GM23248 (cell line): ENCODE data around the gene TMTC1. TPM values are rescaled to one million over a fixed set of nuclear protein-coding genes. Genes with fewer than 3 reads are reported as not detected.
"Not testable (repeated sequence)": the region's sequence is repeated elsewhere in the genome, so short reads cannot be mapped to it uniquely, and the experiment has no call there.

Experiments used
- DNase-seq: peaks from one replicate; pipeline ENCODE4 v3.0.0-alpha.2; 2015
- H2AFZ ChIP-seq: fragments of 200-600 bp; sonication (generic); 2 replicates; pipeline ENCODE4 v1.6.1; 2016; ENCODE audit warnings: antibody characterized with exemption
- H3F3A ChIP-seq: fragments of 200-600 bp; sonication (generic); 2 replicates; pipeline ENCODE4 v1.6.1; 2016; ENCODE audit warnings: mild to moderate bottlenecking, antibody characterized with exemption, mixed run types; ENCODE audit not compliant: insufficient read depth
- H3K27ac ChIP-seq: fragments of 200-600 bp; sonication (generic); 2 replicates; pipeline ENCODE4 v1.5.1; 2016; ENCODE audit warnings: mild to moderate bottlenecking
- H3K27me3 ChIP-seq: fragments of 200-600 bp; sonication (generic); replicated peaks from 2 replicates; pipeline ENCODE4 v1.6.1; 2016; ENCODE audit warnings: mild to moderate bottlenecking; ENCODE audit not compliant: insufficient read depth
- H3K36me3 ChIP-seq: fragments of 200-600 bp; sonication (generic); 2 replicates; pipeline ENCODE4 v1.6.1; 2016; ENCODE audit warnings: low read depth, mild to moderate bottlenecking
- H3K4me1 ChIP-seq: fragments of 200-600 bp; sonication (generic); 2 replicates; pipeline ENCODE4 v1.6.1; 2016; ENCODE audit warnings: mild to moderate bottlenecking; ENCODE audit not compliant: insufficient read depth
- H3K4me2 ChIP-seq: fragments of 200-600 bp; sonication (generic); one replicate; pipeline ENCODE4 v1.6.1; 2016; ENCODE audit warnings: mild to moderate bottlenecking; ENCODE audit not compliant: unreplicated experiment
- H3K4me3 ChIP-seq: fragments of 200-600 bp; sonication (generic); 2 replicates; pipeline ENCODE4 v1.5.1; 2016; ENCODE audit warnings: mild to moderate bottlenecking
- H3K79me2 ChIP-seq: fragments of 200-600 bp; sonication (generic); 2 replicates; pipeline ENCODE4 v1.6.1; 2016; ENCODE audit warnings: mild to moderate bottlenecking; ENCODE audit not compliant: insufficient read depth
- H3K9ac ChIP-seq: fragments of 200-600 bp; sonication (generic); 2 replicates; pipeline ENCODE4 v1.6.1; 2016; ENCODE audit warnings: mild to moderate bottlenecking
- H3K9me2 ChIP-seq: fragments of 200-600 bp; sonication (generic); 2 replicates; pipeline ENCODE4 v1.6.1; 2016; ENCODE audit warnings: mixed run types, mild to moderate bottlenecking, moderate library complexity; ENCODE audit not compliant: insufficient read depth
- H3K9me3 ChIP-seq: fragments of 200-600 bp; sonication (generic); one replicate; pipeline ENCODE4 v1.6.1; 2017; ENCODE audit warnings: low read depth
- H4K20me1 ChIP-seq: fragments of 200-600 bp; sonication (generic); 2 replicates; pipeline ENCODE4 v1.6.0; 2016; ENCODE audit not compliant: insufficient read depth
- EZH2 ChIP-seq: fragments of 200-600 bp; sonication (generic); IDR thresholded peaks from 2 replicates; pipeline ENCODE4 v1.6.1; 2018; ENCODE audit warnings: antibody characterized with exemption, mild to moderate bottlenecking; ENCODE audit not compliant: insufficient read depth, poor library complexity, severe bottlenecking
- EZH2phosphoT487 ChIP-seq: fragments of 200-600 bp; sonication (generic); IDR thresholded peaks from 2 replicates; pipeline ENCODE4 v1.6.1; 2018; ENCODE audit warnings: antibody characterized with exemption, moderate library complexity, mild to moderate bottlenecking, low read depth; ENCODE audit not compliant: insufficient read depth
- WGBS, 2 experiments: methylation state at CpG; one replicate each; pipeline ENCODE4 v1.1.6; 2015 to 2017; ENCODE audit warnings: low lambda C conversion rate in 2 of 2, low coverage in 1 of 2; ENCODE audit errors: missing lambda C conversion rate in 2 of 2; 5-methylcytosine and 5-hydroxymethylcytosine counted together
- in situ Hi-C: fragments of 300-500 bp; cut with MboI; formaldehyde crosslinking; loops from 2 replicates; pipeline ENCODE4 v1.15.0; 2020
- polyA plus RNA-seq: library from polyadenylated mRNA; unstranded; fragments of >200 nt; fragmentation: Nextera tagmentation; extraction: Ambion mirVana; gene quantifications from 2 replicates; pipeline ENCODE4 v1.2.1, GENCODE V29; 2016
- total RNA-seq: library from RNA; depleted of rRNA; stranded (reverse); fragments of >200 nt; shearing (Covaris generic); gene quantifications from 2 replicates; pipeline ENCODE4 v1.2.3, GENCODE V29; 2014

Gene TMTC1
- total and polyA plus RNA-seq, 2 experiments from 2014 or later, result 6.8 to 25.3 TPM

DNA sequence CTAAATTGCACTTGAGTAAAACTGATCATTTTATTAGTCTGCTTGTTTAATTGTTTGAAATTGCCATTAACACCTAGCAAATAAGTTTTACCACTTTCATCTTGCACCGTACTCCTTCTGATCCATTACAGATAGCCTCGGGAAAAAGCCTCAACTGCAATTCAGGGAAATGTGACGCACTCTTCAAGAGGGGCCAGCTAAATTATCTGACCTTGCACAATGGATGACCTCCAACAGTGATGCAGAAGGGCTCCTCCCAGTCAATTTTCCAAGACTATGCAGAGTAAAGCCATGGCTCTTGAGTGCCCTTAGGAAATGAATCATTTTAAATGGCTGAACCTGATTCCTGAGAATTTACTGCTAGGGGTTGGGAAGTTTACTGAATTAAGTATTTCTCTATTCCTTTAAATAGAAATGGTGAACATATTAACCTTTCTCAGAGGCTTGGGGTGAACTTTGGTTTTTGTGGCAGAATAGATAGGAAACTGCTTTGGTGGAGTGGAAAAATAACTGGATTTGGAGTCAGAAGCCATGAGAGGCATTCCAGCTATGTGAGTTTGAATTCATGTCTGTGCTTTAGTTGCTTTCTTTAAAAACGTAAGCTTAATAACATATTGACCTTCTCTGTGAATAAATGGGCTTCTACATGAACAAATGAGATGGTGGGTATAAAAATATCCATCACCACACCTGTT, 221.5 kb downstream of the TMTC1 start:
- H3F3A ChIP-seq, result peaks cover 16% of the 10 kb centered on the region; the same call in 1 of the 2 replicates
- H3K4me3 ChIP-seq, result peak overlapping the region; percentile 41
- H4K20me1 ChIP-seq, result no peaks in the 10 kb centered on the region
- H3K9me2 ChIP-seq, result no peaks in the 10 kb centered on the region
- H2AFZ ChIP-seq, result peak overlapping the region; percentile 32; the same call in 1 of the 2 replicates
- peak; percentile 89 for DNase-seq
- H3K36me3 ChIP-seq, result no peaks in the 10 kb centered on the region
- peaks cover 18% of the 10 kb centered on the region for H3K4me1 ChIP-seq
- in situ Hi-C loops, result no loop called here
- H3K4me2 ChIP-seq, result peak overlapping the region; percentile 38
- no peaks in the 10 kb centered on the region for H3K9me3 ChIP-seq
- H3K27me3 ChIP-seq, result no peaks in the 10 kb centered on the region
- H3K9ac ChIP-seq, result peak overlapping the region; percentile 51
- H3K79me2 ChIP-seq, result no peaks in the 10 kb centered on the region
- TF ChIP-seq EZH2, result no peak
- TF ChIP-seq EZH2phosphoT487, result no peak
- 17 to 18% methylated on average over 4 of the region's 4 CpGs for WGBS, 2 experiments
- H3K27ac ChIP-seq, result peak overlapping the region; percentile 74

DNA sequence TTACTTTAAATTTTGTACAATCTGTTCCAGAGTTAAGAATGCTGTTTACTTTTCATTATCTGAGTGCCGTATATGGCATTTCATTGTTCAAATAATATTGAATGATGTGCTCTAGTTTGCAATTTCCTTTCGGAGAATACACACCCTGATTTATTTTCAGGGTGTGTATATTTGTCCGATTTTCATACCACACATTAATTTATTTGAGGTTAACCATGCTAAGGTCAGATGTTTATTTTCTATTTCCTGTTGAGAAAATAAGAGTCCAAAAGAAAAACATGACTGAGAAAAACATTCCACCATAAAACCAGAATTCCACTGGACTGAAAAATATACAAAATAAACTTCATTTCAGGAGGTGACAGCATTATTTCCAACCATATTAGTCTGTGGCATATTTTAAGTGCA, 222.1 kb downstream of the TMTC1 start:
- Histone ChIP-seq H3K36me3 (no peaks in the 10 kb centered on the region), H3K4me2 (peak overlapping the region; percentile 38), H3K9me3 (no peaks in the 10 kb centered on the region), H2AFZ (peak overlapping the region; percentile 32; the same call in 1 of the 2 replicates), H3K27me3 (no peaks in the 10 kb centered on the region), H3K79me2 (no peaks in the 10 kb centered on the region), H3K9me2 (no peaks in the 10 kb centered on the region), H3K27ac (peak overlapping the region; percentile 74), H3K4me3 (peak overlapping the region; percentile 41), H3F3A (peaks cover 16% of the 10 kb centered on the region; the same call in 1 of the 2 replicates), H4K20me1 (no peaks in the 10 kb centered on the region), H3K4me1 (peaks cover 18% of the 10 kb centered on the region), H3K9ac (peak overlapping the region; percentile 51)
- 8 to 9% methylated on average over 3 of the region's 3 CpGs for WGBS, 2 experiments
- in situ Hi-C loops, result no loop called here
- TF ChIP-seq EZH2phosphoT487, result no peak
- TF ChIP-seq EZH2, result no peak
- no peak for DNase-seq

DNA sequence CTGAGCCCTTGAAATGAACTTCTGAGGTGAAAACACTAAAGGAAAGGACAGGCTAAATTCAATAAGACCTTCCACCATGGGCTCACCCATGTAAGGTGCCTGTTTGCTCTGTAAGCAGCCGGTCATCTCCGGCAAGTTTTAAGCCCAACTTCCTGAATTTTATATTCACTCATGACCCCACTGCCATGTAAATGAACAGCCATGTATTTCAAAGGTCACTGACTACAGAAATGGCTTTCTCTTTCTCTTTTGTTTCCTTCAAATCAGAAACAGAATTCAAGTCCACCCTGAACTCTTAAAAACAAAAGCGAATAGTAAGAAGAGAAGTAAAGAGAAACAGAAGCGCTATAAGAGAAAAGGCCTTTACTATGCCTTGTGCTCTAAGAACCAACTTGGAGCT, 224.5 kb downstream of the TMTC1 start:
- Histone ChIP-seq H3K4me3 (no peak overlapping the region), H3K9ac (no peak overlapping the region), H3F3A (peaks cover 16% of the 10 kb centered on the region; the same call in 1 of the 2 replicates), H3K9me3 (no peaks in the 10 kb centered on the region), H3K9me2 (no peaks in the 10 kb centered on the region), H3K27ac (no peak overlapping the region), H4K20me1 (no peaks in the 10 kb centered on the region), H3K27me3 (no peaks in the 10 kb centered on the region), H3K36me3 (no peaks in the 10 kb centered on the region), H2AFZ (no peak overlapping the region), H3K79me2 (no peaks in the 10 kb centered on the region), H3K4me2 (no peak overlapping the region), H3K4me1 (peaks cover 18% of the 10 kb centered on the region)
- DNase-seq, result no peak
- in situ Hi-C loops, result no loop called here
- 67 to 72% methylated on average over 4 of the region's 4 CpGs for WGBS, 2 experiments
- TF ChIP-seq EZH2 (no peak), EZH2phosphoT487 (no peak)

DNA sequence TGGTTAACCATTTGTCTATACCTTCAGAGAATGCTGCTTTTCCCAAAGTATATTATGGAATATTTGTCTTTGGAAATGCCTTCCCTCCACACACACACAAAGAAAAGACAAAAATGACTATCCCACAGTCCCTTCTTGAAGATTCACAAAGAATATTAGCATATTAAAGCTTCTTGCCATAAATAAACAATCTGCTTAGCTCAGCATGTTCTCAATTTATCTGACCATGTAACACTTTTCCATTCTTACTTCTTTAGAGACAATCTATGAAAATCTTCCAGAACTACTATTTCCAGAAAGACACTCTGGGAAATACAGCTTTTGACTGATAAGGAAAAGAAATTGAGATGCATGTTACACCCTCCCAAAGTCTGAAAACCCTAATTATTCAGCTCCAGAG, 227.4 kb downstream of the TMTC1 start:
- H3K4me3 ChIP-seq, result no peak overlapping the region

DNA sequence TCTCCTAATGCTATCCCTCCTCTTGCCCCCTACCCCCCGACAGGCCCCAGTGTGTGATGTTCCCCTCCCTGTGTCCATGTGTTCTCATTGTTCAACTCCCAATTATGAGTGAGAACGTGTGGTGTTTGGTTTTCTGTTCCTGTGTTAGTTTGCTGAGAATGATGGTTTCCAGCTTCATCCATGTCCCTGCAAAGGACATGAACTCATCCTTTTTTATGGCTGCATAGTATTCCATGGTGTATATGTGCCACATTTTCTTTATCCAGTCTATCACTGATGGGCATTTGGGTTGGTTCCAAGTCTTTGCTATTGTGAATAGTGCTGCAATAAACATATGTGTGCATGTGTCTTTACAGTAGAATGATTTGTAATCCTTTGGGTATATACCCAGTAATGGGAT, 228.3 kb downstream of the TMTC1 start:
- DNase-seq, H3K4me1 ChIP-seq, H3K27me3 ChIP-seq, H3K9ac ChIP-seq, H3K36me3 ChIP-seq, H3K4me2 ChIP-seq, H3K27ac ChIP-seq, H2AFZ ChIP-seq, H3K4me3 ChIP-seq, H3F3A ChIP-seq, in situ Hi-C loops, H3K9me2 ChIP-seq, H3K79me2 ChIP-seq, H3K9me3 ChIP-seq, H4K20me1 ChIP-seq: not testable (repeated sequence)
- WGBS, 2 experiments, result 81 to 85% methylated on average over 2 of the region's 2 CpGs

More for the DNA sequence above, 227.4 kb downstream of the TMTC1 start:
- H3K4me2 ChIP-seq, result no peak overlapping the region
- peaks cover 4% of the 10 kb centered on the region; the same call in 1 of the 2 replicates for H3K4me1 ChIP-seq
- no peak overlapping the region for H3K27ac ChIP-seq
- no peaks in the 10 kb centered on the region for H4K20me1 ChIP-seq
- no peaks in the 10 kb centered on the region for H3K27me3 ChIP-seq
- in situ Hi-C loops, result no loop called here
- no peaks in the 10 kb centered on the region for H3K9me2 ChIP-seq
- H2AFZ ChIP-seq, result no peak overlapping the region
- no peaks in the 10 kb centered on the region for H3K36me3 ChIP-seq
- no peaks in the 10 kb centered on the region for H3K9me3 ChIP-seq
- no peak for DNase-seq
- H3F3A ChIP-seq, result no peaks in the 10 kb centered on the region
- TF ChIP-seq EZH2 (no peak), EZH2phosphoT487 (no peak)
- H3K79me2 ChIP-seq, result no peaks in the 10 kb centered on the region
- no peak overlapping the region for H3K9ac ChIP-seq
